ENCODE data around the gene BTBD16.

DNA sequence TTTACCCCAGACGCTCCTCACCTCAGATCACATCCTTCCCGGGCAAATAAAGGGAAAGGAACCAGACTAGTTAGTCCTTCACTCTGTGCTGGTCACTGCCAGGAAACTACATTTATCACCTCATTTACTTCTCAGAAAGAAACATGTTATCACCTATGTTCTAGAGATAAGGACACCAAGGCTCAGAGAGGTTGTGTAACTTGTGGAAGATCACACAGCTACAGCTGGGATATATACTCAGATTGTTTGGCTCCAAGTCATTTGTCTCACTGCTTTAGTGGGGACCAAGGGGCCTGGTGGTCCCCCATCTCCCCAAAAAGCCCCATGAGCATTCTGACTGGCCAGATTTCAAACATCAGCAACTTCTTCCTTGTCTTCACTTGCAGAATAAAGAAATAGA is 17.5 kb upstream of the BTBD16 start:
- TF ChIP-seq, protein P1, sequence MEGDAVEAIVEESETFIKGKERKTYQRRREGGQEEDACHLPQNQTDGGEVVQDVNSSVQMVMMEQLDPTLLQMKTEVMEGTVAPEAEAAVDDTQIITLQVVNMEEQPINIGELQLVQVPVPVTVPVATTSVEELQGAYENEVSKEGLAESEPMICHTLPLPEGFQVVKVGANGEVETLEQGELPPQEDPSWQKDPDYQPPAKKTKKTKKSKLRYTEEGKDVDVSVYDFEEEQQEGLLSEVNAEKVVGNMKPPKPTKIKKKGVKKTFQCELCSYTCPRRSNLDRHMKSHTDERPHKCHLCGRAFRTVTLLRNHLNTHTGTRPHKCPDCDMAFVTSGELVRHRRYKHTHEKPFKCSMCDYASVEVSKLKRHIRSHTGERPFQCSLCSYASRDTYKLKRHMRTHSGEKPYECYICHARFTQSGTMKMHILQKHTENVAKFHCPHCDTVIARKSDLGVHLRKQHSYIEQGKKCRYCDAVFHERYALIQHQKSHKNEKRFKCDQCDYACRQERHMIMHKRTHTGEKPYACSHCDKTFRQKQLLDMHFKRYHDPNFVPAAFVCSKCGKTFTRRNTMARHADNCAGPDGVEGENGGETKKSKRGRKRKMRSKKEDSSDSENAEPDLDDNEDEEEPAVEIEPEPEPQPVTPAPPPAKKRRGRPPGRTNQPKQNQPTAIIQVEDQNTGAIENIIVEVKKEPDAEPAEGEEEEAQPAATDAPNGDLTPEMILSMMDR (IDR thresholded peaks at IDR 0.05; ENCODE audit: low read depth, low read length, missing input control) = no peak
- TF ChIP-seq, protein P2, sequence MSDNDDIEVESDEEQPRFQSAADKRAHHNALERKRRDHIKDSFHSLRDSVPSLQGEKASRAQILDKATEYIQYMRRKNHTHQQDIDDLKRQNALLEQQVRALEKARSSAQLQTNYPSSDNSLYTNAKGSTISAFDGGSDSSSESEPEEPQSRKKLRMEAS (IDR thresholded peaks at IDR 0.05) = no peak
- TF ChIP-seq, protein P3, sequence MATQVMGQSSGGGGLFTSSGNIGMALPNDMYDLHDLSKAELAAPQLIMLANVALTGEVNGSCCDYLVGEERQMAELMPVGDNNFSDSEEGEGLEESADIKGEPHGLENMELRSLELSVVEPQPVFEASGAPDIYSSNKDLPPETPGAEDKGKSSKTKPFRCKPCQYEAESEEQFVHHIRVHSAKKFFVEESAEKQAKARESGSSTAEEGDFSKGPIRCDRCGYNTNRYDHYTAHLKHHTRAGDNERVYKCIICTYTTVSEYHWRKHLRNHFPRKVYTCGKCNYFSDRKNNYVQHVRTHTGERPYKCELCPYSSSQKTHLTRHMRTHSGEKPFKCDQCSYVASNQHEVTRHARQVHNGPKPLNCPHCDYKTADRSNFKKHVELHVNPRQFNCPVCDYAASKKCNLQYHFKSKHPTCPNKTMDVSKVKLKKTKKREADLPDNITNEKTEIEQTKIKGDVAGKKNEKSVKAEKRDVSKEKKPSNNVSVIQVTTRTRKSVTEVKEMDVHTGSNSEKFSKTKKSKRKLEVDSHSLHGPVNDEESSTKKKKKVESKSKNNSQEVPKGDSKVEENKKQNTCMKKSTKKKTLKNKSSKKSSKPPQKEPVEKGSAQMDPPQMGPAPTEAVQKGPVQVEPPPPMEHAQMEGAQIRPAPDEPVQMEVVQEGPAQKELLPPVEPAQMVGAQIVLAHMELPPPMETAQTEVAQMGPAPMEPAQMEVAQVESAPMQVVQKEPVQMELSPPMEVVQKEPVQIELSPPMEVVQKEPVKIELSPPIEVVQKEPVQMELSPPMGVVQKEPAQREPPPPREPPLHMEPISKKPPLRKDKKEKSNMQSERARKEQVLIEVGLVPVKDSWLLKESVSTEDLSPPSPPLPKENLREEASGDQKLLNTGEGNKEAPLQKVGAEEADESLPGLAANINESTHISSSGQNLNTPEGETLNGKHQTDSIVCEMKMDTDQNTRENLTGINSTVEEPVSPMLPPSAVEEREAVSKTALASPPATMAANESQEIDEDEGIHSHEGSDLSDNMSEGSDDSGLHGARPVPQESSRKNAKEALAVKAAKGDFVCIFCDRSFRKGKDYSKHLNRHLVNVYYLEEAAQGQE (IDR thresholded peaks at IDR 0.05) = no peak
- TF ChIP-seq YY1 (IDR thresholded peaks at IDR 0.05) = no peak
- no peak for TF ChIP-seq SP1 (IDR thresholded peaks at IDR 0.05)
- TF ChIP-seq, protein P4, sequence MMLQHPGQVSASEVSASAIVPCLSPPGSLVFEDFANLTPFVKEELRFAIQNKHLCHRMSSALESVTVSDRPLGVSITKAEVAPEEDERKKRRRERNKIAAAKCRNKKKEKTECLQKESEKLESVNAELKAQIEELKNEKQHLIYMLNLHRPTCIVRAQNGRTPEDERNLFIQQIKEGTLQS (IDR thresholded peaks at IDR 0.05) = no peak
- TF ChIP-seq, protein P5, sequence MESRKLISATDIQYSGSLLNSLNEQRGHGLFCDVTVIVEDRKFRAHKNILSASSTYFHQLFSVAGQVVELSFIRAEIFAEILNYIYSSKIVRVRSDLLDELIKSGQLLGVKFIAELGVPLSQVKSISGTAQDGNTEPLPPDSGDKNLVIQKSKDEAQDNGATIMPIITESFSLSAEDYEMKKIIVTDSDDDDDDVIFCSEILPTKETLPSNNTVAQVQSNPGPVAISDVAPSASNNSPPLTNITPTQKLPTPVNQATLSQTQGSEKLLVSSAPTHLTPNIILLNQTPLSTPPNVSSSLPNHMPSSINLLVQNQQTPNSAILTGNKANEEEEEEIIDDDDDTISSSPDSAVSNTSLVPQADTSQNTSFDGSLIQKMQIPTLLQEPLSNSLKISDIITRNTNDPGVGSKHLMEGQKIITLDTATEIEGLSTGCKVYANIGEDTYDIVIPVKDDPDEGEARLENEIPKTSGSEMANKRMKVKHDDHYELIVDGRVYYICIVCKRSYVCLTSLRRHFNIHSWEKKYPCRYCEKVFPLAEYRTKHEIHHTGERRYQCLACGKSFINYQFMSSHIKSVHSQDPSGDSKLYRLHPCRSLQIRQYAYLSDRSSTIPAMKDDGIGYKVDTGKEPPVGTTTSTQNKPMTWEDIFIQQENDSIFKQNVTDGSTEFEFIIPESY (IDR thresholded peaks at IDR 0.05) = no peak
- TF ChIP-seq RXRA (IDR thresholded peaks at IDR 0.05) = no peak
- no peak for TF ChIP-seq EGR1 (IDR thresholded peaks at IDR 0.05; ENCODE audit: low read depth in 2 of 2)
- TF ChIP-seq RAD21 (IDR thresholded peaks at IDR 0.05) = no peak
- no peak for TF ChIP-seq HNF4A (conservative IDR thresholded peaks at IDR 0.05)
- no peak for TF ChIP-seq TAF1 (conservative IDR thresholded peaks at IDR 0.05)
- TF ChIP-seq JUND (IDR thresholded peaks at IDR 0.05) = no peak
- no peak for TF ChIP-seq GABPA (IDR thresholded peaks at IDR 0.05 in 1 of 2, conservative IDR thresholded peaks at IDR 0.05 in 1 of 2)
